Non-pigmented ciliary epithelial cell (primary cell): Measurements from ENCODE around the gene CD300A.
"Not testable (repeated sequence)": the region's sequence is repeated elsewhere in the genome, so short reads cannot be mapped to it uniquely, and the experiment has no call there.

Source experiments
- DNase-seq: peaks from one replicate; pipeline ENCODE4 v3.0.0-alpha.2; 2010; ENCODE audit warnings: low read depth

The CD300A gene

DNA sequence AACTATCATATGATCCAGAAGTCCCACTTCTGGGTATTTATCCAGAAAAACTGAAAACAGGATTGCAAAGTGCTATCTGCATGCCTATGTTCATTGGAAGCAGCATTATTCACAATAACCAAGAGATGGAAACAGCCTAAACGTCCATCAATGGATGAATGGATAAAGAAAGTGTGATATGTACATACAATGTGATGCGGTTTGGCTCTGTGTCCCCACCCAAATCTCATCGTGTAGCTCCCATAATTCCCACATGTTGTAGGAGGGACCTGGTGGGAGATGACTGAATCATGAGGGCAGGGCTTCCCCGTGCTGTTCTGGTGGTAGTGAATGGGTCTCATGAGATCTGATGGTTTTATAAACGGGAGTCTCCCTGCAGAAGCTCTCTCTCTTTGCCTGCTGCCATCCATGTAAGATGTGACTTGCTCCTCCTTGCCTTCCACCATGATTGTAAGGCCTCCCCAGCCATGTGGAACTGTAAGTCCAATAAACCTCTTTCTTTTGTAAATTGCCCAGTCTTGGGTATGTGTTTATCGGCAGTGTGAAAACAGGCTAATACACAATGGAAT, 52.1 kb downstream of the CD300A start:
- not testable (repeated sequence) for DNase-seq

DNA sequence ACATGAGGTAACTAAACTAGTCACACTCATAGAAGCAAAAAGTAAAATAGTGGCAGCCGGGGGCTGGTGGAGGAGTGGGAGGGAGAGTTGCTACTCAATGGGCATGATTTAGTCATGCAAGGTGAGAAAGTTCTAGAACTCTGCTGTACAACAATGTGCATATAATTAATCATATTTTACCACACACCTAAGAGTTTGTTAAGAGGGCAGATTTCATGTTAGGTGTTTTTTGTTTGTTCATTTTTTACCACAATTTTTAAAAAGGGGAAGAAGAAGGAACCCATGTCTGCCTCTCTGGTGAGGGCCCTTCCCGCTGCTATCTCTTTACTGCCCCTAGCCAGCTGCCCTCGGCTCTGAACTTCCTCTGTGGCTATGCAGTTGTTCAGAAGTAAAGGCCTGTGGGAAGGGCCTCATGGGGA, 53.6 kb downstream of the CD300A start:
- no peak for DNase-seq

DNA sequence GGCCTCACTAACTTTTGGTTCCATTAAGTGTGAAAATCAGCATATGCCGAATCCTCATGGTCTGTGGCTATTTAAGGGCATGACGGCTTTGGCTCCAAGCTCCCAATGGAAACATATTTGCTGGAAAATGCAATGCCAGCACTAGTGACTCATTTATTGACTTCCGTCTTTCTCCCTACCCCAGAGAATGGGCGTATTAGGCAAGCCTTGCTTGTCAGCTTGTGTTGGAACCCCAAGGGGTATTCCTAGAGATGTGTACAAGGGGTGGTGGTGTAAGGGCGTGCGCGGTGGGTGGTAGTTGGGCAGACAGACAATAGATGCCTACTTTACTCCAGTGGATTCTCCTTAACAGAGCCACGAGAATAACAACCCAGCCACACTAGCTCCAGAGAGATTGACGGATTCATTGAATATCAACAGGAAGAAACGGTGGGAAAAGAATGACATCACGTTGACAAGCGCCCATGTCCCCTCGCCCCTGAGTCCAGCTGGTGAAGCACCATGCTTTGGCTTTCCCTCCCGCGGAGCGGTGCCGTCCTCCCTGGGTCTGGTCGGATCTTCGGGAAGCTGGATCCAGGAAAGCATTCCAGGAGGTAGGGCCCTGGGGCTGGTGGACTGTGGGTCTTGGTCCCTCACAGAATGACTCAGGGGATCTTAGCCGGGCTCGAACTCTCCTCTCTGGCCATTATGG, 54.5 kb downstream of the CD300A start:
- no peak for DNase-seq

DNA sequence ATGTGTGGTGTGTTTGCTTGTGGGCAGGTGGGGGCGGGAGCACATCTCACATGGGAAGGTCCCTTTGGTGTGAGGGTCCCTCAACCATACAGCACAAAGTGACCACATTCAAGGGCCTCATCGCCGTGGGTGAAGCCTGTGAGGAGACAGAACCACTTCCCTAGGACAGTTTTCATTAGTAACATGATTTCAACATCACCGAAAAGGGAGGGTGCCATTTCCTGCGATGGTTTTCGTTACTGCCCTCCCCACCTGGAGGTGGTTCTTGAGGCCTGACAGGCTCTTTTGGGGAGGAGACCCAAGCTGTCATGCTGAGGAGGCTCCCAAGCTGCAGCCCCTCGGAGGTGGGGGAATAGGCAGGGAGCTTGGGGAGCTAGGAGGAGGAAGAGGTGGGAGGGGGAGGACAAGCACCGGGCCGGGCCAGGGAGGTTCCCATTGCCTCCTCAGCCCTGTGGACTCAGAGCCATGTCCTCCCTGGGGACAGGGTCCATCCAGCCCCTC, 55.3 kb downstream of the CD300A start:
- DNase-seq: no peak

DNA sequence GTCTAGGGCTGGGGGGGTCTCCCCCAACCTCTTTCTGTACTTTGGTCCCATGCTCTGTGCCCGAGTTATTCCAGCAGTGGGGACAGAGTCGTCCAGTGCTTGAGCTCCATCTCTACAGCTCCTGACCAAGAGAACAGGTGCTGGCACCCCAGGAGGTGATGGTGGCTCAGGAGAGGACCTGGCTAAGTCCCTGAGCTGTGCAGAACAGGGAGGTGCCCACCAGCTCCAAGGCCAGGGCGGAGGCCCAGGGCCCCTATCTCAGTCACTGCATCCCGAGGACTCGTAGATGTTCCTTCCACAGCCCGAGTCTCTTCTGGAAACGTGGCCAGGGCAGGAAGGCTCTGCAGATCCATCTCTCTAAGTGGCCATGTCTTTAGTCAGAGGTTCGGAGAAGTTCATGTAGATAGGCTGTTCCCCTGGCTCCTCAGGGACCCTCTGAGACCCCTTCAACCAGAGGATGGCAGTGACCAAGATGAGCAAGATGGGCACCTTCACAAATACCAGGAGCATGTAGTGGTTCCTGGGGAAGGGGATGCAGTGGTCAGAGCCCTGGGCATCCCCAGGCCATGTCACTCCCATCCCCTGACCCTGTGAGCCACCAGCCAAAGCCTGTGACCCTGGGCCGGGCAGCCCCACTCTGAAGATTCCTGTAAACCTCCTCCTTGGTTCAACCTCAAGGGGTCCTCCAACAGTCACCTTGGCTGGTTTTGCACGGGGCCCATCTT, 56.1 kb downstream of the CD300A start:
- no peak for DNase-seq

DNA sequence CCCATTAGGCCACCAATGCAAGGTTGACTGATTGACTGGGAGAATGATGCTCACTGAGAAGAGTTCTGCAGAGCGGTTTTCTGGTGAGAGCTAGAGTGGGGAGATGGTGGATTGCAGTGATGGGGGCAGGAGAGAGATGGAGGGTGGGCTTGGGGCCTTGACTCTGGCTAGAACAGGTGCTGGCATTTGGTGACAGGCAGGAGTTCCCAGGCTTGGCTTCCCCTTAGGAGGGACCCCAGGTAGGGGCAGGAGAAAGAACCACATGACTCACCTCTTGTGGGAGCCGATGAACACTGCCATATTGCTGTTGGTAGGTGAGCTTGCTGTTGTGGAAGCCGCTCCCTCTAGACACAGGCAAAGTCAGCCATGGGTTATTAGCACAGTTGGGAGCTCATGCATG, 56.9 kb downstream of the CD300A start:
- no peak for DNase-seq

DNA sequence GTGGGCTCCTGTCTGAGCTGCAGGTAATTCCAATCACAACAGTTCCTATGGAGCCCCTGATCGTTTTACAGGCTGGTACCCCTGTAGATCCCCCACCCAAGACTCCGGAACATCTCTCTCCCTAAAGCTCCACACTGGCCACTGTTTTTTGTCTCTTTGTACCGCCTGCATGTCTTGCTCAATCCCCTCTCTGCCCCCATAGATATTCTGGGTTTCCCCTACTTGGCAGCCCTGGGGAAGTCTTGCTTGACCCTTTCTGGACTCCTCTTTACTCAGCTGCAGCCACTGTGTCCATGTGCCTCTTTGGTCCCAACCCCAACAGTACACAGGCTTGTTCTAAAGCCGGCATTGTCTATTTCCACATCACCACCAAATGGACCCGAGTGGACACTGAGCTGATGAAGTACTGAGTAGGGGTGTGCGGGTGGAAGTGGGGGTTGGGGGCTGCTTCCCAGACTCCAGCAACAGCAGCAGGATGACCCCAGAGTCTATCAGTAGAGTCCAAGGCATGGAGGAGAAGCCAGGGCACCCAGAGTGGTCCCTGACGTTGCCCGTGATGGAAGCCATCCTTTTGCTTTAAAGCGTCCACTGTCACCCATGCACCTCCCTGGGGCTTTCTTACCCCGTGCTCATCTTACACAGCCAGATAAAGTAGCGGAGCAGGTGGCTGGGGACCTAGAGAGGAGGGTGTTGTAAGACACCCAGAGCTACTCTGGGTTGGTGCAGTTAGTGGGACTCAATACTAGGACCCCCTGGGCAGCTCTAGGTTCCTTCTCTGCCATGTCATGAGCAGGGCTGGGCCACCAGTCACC, 58.4 kb downstream of the CD300A start:
- DNase-seq: no peak

DNA sequence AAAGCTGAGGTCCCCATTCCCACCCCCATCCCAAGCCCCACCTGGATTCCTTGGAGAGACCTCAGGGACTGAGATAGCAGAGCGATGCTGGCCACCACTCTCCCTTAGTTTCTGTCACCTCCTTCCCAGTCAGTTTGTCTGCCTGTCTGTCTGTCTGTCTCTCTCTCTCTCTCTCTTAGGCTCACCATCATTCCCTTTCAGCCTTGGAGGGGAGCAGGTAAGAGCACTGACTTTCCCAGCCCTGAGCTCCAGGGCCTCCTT, 59.0 kb downstream of the CD300A start:
- DNase-seq: no peak

DNA sequence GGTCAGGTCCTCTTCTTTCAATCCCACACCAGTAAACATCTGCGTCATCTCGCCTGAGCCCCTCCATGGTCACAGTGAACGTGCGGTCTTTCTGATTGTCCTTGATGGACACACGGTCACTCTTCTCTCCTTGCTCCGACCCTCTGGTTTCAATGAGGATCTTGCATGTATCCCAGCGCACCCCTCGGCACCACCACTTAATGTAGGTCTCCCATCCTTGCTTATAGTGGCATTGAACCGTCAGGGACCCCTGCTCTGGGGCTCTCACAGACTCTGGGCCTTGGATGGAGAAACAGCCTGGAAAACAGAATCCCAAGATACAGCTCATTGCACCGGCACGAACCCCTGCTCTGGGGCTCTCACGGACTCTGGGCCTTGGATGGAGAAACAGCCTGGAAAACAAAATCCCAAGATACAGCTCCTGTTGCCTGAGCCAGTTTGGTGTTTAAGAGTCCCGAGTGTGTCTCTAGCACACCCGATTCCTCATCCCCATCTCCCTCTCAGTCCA, 59.4 kb downstream of the CD300A start:
- no peak for DNase-seq

DNA sequence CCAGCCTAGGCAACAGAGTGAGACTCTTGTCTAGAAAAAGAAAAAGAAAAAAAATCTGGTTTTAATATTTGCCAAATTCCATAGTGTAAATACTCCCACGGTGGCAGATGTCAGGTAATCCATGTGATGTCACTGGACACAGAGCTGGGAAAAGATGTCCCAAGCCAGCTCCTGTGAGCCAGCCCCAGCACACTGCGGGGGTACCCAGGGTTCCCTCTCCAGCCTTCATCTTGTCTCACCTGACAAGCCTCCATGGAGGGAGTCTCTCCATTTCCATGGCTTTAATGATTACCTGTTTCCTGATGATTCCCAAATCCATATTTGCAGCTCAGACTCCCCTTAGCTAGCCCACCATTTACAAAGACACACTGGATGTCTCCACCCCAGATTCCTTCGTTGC, 60.2 kb downstream of the CD300A start:
- DNase-seq: no peak

DNA sequence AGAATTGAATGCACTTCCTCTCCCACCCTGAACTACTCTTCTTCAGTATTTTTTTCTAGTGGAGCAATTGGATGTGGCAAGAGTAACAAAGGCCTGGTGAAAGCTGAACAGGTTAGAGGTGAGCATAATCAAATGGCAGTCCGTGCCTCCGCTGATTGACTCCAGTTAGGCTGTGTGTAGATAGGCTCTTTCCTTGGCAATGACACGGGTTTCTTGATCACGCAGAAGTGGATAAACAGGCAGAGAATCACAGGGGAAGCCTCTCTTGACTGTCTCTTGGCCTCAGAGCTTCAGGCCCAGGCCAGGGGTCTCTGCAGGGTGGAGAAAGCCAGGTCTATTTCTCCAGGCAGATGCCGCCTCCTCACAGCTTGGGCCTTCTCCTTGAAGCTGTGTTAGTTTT, 60.6 kb downstream of the CD300A start:
- no peak for DNase-seq

DNA sequence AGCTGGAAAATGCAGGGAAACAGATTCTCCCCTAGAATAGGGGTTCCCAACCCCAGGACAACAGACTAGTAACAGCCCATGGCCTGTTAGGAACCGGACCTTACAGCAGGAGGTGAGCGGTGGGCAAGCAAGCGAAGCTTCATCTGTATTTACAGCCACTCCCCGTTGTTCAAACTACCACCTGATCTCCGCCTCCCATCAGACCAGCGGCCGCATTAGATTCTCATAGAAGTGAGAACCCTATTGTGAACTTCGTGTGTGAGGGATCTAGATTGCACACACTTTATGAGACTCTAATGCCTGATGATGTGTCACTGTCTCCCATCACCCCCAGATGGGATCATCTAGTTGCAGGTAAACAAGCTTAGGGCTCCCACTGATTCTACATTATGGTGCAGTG, 61.3 kb downstream of the CD300A start:
- no peak for DNase-seq

DNA sequence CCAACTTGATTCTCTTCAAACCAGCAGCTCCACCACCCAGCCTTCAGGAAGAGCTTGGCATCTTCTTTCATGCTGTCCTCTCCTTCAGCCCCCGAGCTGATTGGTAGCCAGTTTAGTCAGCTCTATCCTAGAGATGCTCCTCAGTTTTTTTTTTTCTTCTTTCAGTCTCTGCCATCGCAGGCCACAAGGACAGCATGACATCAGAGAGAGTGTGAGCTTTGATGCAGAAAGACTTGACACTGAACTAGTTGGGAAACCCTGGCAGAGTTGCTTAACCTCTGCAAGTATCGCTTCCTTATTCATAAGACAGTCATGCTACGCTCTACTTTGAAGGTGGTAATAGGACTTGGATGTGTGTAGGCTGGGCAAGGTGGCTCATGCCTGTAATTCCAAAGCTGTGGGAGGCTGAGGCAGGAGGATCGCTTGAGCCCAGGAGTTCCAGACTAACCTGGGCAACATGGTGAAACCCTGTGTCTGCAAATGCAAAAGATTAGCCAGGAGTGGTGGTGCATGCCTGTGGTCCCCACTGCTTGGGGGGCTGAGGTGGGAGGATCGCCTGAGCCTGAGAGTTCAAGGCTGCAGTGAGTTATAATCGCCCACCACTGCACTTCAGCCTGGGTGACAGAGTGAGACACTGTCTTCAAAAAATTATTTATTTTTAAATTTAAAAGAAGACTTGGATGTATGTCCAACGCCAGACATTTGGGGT, 62.2 kb downstream of the CD300A start:
- DNase-seq: no peak

DNA sequence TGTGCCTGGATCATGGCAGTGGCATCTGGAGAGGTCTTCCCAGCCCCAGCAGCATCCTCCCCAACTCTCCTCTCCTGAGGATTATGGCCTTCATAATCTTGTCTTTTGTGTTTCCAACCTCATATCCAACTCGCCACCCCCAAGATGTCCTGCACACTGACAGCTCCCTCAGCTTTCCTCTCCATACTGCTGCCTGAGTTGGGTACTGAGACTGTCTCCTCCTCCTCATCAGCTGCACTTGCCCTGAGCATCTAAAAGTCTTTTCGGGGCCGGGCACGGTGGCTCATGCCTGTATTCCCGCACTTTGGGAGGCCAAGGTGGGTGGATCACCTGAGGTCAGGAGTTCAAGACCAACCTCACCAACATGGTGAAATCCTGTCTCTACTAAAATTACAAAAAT, 62.8 kb downstream of the CD300A start:
- DNase-seq: no peak

DNA sequence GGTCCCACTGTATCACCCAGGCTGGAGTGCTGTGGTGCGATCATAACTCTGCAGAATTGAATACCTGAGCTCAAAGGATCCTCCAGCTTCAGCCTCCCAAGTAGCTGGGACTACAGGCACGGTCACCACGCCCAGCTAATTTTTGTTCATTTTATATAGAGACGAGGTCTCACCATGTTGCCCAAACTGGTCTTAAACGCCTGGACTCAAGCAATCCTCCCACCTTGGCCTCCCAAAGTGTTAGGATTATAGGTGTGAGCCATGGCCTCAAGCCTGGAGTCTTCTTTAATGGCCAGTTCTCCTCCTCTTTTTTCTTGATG, 64.4 kb downstream of the CD300A start:
- no peak for DNase-seq

DNA sequence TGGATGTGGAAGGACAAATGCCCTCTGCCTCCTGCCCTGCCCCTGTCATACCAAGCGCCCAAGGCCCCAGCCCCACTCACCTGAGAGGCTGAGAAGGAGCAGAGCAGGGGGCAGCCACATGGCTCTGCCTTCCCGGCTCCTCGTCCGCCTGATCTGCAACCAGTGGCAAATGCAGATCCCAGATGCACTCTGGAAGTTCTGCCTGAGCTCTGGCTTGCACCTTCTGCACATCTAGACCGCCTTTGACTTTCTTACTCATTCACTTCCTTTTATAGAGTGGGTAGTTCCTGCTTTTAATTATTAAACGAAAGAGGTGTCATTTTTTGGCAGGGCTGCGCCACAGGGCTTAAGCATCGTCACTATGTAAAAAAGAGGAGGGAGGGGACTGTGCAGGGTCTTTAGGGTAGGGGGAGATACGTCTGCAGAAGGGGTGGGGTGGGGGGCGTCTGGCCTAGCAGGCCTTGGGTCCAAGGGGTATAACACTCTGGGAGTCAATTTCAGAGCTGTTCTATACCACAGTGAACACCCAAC, 64.9 kb downstream of the CD300A start, which contains the start of gene CD300LB:
TSS of gene CD300LB (minus strand) at position 245 of the 531 bp plus-strand sequence. CDS start at position 120, 125 bp downstream.
- DNase-seq: no peak

DNA sequence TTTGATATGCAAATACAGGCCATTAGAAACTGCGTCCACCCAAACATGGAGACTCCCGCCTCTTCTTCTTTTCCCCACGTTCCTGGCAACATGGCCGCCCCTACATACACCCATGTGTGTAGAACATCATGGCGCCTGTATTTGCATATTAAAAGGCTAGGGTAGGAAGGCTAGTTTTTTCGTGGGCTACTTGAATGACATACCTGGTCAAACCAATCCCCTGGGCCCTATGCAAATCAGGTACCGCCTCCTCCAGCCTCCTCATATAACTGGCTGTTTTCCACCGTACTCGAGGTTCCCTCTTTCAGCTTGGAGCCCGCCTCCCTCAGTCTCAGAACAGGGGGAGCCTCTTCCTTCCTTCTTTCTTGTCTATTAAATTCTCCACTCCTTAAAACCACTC, 65.7 kb downstream of the CD300A start:
- DNase-seq: no peak
